Neutrophil (primary cell): Measurements from ENCODE around the gene SORCS1.

Experiments
- H3K27ac ChIP-seq: fragments of 200-600 bp; sonication (generic); 2 replicates; pipeline ENCODE4 v1.5.1; 2016; ENCODE audit warnings: mild to moderate bottlenecking, moderate library complexity
- H3K27me3 ChIP-seq: fragments of 200-600 bp; sonication (generic); 2 replicates; pipeline ENCODE4 v1.6.0; 2016; ENCODE audit warnings: mild to moderate bottlenecking
- H3K36me3 ChIP-seq: fragments of 200-600 bp; sonication (generic); 2 replicates; pipeline ENCODE4 v1.5.1; 2017
- H3K4me1 ChIP-seq, 2 experiments: fragments of 200-600 bp in 1 of 2; sonication (generic) in 1 of 2; 1 replicate in 1 of 2; 2 replicates in 1 of 2; pipeline versions ENCODE4 v1.5.1 to v1.6.1; 2013 to 2016; ENCODE audit warnings: low read depth in 1 of 2, low read length in 1 of 2, mild to moderate bottlenecking in 1 of 2, moderate library complexity in 1 of 2; ENCODE audit not compliant: control insufficient read depth in 1 of 2, insufficient read depth in 1 of 2
- H3K4me3 ChIP-seq, 2 experiments: fragments of 200-600 bp in 1 of 2; sonication (generic) in 1 of 2; 1 replicate in 1 of 2; 2 replicates in 1 of 2; pipeline ENCODE4 v1.5.1; 2013 to 2016; ENCODE audit warnings: low read depth in 1 of 2, low read length in 1 of 2, mild to moderate bottlenecking in 1 of 2, moderate library complexity in 1 of 2
- H3K9me3 ChIP-seq: fragments of 200-600 bp; sonication (generic); 2 replicates; pipeline ENCODE4 v1.5.1; 2016
- TF ChIP-seq, protein P1 (sequence below): fragments of 200-600 bp; sonication (generic); IDR thresholded peaks from 2 replicates; pipeline ENCODE4 v1.5.1; 2016; ENCODE audit warnings: antibody characterized with exemption

SORCS1 gene

DNA sequence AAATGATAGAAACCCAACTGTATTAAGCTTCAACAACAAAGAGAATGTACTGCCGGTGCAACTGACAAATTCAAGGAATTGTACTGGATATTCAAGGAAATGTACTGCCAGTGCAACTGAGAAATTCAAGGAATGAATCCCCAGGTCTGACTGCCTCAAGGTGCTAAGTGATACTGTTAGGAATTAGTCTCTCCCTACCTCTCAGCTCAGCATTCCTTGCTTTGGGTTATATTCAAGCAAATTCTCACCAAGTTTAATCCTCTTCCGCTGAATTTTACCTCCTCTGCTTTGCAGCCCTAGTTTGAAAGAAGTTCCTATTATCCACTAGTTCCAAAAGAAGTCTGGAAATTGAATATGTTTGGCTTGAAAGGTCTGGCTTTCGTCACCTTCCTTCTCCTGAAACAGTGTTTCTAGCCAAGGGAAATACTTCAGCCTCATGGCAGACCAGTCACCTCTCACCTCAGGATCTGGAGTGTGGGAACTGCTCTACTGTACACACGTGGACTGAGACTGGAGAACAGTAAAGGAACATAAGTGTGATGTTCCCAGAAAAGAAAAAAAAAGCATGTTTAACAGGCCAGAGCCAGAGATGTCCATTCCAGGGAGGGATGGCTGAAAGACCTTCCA is 60.4 kb downstream of the SORCS1 start:
- Histone ChIP-seq H3K36me3 (no peaks in the 10 kb centered on the region), H3K9me3 (no peaks in the 10 kb centered on the region), H3K4me1 (no peaks in the 10 kb centered on the region), H3K27me3 (no peaks in the 10 kb centered on the region), H3K4me3 (no peak overlapping the region), H3K27ac (no peak overlapping the region)
- TF ChIP-seq, protein P1, sequence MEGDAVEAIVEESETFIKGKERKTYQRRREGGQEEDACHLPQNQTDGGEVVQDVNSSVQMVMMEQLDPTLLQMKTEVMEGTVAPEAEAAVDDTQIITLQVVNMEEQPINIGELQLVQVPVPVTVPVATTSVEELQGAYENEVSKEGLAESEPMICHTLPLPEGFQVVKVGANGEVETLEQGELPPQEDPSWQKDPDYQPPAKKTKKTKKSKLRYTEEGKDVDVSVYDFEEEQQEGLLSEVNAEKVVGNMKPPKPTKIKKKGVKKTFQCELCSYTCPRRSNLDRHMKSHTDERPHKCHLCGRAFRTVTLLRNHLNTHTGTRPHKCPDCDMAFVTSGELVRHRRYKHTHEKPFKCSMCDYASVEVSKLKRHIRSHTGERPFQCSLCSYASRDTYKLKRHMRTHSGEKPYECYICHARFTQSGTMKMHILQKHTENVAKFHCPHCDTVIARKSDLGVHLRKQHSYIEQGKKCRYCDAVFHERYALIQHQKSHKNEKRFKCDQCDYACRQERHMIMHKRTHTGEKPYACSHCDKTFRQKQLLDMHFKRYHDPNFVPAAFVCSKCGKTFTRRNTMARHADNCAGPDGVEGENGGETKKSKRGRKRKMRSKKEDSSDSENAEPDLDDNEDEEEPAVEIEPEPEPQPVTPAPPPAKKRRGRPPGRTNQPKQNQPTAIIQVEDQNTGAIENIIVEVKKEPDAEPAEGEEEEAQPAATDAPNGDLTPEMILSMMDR, result no peak

DNA sequence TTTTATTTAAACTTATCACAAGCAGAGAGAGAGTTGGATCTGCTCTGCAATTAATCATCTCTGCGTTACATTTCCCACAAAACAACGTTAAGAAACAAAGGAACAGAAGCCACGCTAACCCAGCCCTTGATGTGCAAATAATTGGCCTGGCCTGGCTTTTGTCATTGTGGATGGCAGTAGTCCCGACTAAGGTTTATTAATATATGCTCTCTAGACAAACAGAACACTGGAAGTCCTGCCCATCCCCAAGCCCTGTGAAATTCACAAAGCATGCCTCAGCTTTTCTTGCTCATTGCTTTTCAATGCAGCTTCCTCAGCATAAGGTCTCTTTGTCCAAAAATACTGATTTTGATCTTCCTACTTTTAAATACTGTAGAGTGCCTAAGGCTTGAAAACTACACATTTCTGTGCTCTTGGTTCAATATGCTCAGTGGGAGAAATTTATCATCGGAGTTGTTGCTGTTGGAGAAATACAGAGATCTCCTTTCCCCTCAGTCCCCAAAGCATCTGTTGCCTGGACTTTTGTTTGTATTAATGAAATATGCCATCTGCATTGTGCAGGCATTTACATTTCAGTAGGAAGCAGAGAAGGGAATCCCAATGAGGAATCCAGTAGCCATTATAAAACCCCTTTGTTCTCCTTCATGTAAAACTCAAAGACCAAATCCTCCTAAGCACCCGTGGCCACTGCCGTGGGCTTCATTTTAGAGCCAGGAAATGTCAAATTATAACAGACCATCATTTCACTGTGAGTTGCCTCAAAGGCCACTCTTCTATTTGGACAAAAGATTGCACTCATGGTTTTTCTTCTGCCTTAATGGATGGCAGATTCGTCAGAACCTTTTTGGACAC is 61.1 kb downstream of the SORCS1 start:
- H3K9me3 ChIP-seq, result no peaks in the 10 kb centered on the region
- no peak overlapping the region for H3K4me3 ChIP-seq
- H3K4me1 ChIP-seq, result no peaks in the 10 kb centered on the region
- no peaks in the 10 kb centered on the region for H3K27me3 ChIP-seq
- no peak overlapping the region for H3K27ac ChIP-seq
- H3K36me3 ChIP-seq, result no peaks in the 10 kb centered on the region
- TF ChIP-seq, protein P1, result no peak

DNA sequence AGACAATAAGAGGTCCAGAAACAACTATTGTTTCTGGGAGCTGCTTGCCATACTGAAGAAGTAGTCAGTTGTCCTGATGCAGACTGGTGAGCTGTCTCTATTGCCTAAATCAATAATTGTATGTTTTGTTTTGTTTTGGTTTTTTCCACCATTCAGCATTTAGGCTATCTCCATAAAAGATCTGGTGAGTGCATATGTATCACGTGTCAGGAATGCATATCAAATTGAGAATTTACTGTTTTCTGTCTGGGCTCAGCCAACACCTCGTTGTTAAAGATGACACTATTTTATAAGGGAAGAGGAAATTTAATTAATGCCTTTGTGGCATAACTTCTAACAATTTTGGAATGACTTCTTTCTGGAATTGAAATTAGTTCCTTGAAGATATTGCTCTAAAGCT is 66.2 kb downstream of the SORCS1 start:
- no peaks in the 10 kb centered on the region for H3K4me1 ChIP-seq
- H3K36me3 ChIP-seq, result no peaks in the 10 kb centered on the region
- TF ChIP-seq, protein P1, result no peak
- H3K9me3 ChIP-seq, result no peaks in the 10 kb centered on the region
- H3K27ac ChIP-seq, result no peak overlapping the region
- H3K4me3 ChIP-seq, result no peak overlapping the region
- no peaks in the 10 kb centered on the region for H3K27me3 ChIP-seq

DNA sequence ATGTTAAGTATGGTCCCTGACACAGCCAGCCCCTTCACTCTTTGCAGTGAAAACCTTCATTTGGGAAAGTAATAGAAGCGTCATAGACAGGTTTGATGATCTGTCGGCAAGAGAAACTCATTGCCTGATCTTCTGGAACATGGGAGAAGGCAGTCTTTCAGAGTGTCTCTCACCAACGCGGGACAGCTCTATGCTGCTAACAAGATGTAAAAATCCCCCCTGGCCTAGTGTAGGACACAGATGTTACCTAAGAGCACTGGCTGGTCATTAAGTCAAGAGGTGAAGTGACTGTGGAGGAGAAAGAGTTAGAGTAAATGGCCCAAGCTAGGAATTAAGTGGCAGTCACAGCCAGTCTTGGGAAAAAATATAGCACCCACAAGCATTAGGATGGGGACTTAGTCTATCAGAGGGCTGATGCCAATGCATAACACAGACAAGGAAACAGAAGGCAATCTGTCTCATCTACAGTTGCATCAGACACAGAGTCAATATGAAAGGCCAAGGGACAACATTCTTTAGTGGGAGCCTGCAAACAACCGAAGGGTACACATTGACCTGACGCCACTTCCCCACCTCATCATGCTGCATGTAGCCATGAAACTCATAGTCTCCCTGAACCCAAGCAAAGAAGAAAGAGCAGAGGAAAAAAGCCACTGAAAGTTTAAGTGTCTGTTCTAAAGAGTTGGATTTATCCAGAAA is 69.5 kb downstream of the SORCS1 start:
- Histone ChIP-seq H3K27me3 (no peaks in the 10 kb centered on the region), H3K4me1 (no peaks in the 10 kb centered on the region), H3K36me3 (no peaks in the 10 kb centered on the region), H3K9me3 (no peaks in the 10 kb centered on the region), H3K4me3 (no peak overlapping the region), H3K27ac (no peak overlapping the region)
- TF ChIP-seq, protein P1, result no peak

DNA sequence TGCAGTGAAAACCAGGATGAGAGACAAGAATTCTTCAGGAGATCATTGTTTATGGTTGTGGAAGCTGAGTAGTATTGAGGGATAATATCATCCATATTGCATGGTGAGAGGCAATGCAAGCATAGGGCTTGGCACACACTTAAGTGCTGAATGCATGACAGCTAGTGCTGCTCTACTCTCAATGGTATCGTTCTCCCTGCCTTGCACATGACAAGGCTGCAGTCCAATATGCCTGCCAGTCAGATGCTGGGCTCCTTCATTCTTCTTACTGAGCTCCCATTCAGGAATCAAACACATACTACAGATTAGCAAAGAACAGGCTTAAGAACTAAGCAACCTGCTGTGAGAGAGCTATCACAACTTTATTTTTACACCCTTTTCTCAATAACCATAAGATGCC is 72.2 kb downstream of the SORCS1 start:
- Histone ChIP-seq H3K4me3 (no peak overlapping the region), H3K27ac (no peak overlapping the region), H3K9me3 (no peaks in the 10 kb centered on the region), H3K36me3 (no peaks in the 10 kb centered on the region), H3K27me3 (no peaks in the 10 kb centered on the region), H3K4me1 (no peaks in the 10 kb centered on the region)
- TF ChIP-seq, protein P1, result no peak
